B cell (primary cell): Measurements from ENCODE around the gene SLC10A6.

ENCODE experiments used
- EZH2 ChIP-seq: IDR thresholded peaks from 2 replicates; pipeline ENCODE4 v1.6.1; 2012; ENCODE audit warnings: borderline replicate concordance, low read depth, mild to moderate bottlenecking, moderate library complexity, low read length; ENCODE audit not compliant: insufficient read depth, poor library complexity, severe bottlenecking
- TF ChIP-seq, protein P1 (sequence below): fragments of 200-600 bp; IDR thresholded peaks from one replicate; pipeline ENCODE4 v1.8.0; 2022; ENCODE audit warnings: antibody characterized with exemption, mild to moderate bottlenecking

DNA sequence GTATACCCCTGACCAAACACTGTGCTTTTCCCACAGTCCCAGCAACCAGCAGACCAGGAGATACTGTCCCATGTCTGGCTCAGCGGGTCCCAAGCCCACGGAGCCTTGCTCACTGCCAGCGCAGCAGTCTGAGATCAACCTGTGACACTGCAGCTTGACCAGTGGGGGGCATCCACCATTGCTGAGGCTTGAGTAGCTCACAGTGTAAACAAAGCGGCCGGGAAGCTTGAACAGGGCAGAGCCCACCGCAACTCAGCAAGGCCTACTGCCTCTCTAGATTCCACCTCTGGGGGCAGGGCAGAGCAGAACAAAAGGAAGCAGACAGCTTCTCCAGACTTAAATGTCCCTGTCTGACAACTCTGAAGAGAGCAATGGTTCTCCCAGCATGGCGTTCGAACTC, 58.1 kb downstream of the SLC10A6 start:
- TF ChIP-seq, protein P1, sequence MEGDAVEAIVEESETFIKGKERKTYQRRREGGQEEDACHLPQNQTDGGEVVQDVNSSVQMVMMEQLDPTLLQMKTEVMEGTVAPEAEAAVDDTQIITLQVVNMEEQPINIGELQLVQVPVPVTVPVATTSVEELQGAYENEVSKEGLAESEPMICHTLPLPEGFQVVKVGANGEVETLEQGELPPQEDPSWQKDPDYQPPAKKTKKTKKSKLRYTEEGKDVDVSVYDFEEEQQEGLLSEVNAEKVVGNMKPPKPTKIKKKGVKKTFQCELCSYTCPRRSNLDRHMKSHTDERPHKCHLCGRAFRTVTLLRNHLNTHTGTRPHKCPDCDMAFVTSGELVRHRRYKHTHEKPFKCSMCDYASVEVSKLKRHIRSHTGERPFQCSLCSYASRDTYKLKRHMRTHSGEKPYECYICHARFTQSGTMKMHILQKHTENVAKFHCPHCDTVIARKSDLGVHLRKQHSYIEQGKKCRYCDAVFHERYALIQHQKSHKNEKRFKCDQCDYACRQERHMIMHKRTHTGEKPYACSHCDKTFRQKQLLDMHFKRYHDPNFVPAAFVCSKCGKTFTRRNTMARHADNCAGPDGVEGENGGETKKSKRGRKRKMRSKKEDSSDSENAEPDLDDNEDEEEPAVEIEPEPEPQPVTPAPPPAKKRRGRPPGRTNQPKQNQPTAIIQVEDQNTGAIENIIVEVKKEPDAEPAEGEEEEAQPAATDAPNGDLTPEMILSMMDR = no peak
- no peak for TF ChIP-seq EZH2
